GM23248 (cell line): Measurements from ENCODE around the gene PARG. TPM values are rescaled to one million over a fixed set of nuclear protein-coding genes. Genes with fewer than 3 reads are reported as not detected.

ENCODE experiments used
- DNase-seq: peaks from one replicate; pipeline ENCODE4 v3.0.0-alpha.2; 2015
- H2AFZ ChIP-seq: fragments of 200-600 bp; sonication (generic); 2 replicates; pipeline ENCODE4 v1.6.1; 2016; ENCODE audit warnings: antibody characterized with exemption
- H3F3A ChIP-seq: fragments of 200-600 bp; sonication (generic); 2 replicates; pipeline ENCODE4 v1.6.1; 2016; ENCODE audit warnings: mild to moderate bottlenecking, antibody characterized with exemption, mixed run types; ENCODE audit not compliant: insufficient read depth
- H3K27ac ChIP-seq: fragments of 200-600 bp; sonication (generic); 2 replicates; pipeline ENCODE4 v1.5.1; 2016; ENCODE audit warnings: mild to moderate bottlenecking
- H3K27me3 ChIP-seq: fragments of 200-600 bp; sonication (generic); replicated peaks from 2 replicates; pipeline ENCODE4 v1.6.1; 2016; ENCODE audit warnings: mild to moderate bottlenecking; ENCODE audit not compliant: insufficient read depth
- H3K36me3 ChIP-seq: fragments of 200-600 bp; sonication (generic); 2 replicates; pipeline ENCODE4 v1.6.1; 2016; ENCODE audit warnings: low read depth, mild to moderate bottlenecking
- H3K4me1 ChIP-seq: fragments of 200-600 bp; sonication (generic); 2 replicates; pipeline ENCODE4 v1.6.1; 2016; ENCODE audit warnings: mild to moderate bottlenecking; ENCODE audit not compliant: insufficient read depth
- H3K4me2 ChIP-seq: fragments of 200-600 bp; sonication (generic); one replicate; pipeline ENCODE4 v1.6.1; 2016; ENCODE audit warnings: mild to moderate bottlenecking; ENCODE audit not compliant: unreplicated experiment
- H3K4me3 ChIP-seq: fragments of 200-600 bp; sonication (generic); 2 replicates; pipeline ENCODE4 v1.5.1; 2016; ENCODE audit warnings: mild to moderate bottlenecking
- H3K79me2 ChIP-seq: fragments of 200-600 bp; sonication (generic); 2 replicates; pipeline ENCODE4 v1.6.1; 2016; ENCODE audit warnings: mild to moderate bottlenecking; ENCODE audit not compliant: insufficient read depth
- H3K9ac ChIP-seq: fragments of 200-600 bp; sonication (generic); 2 replicates; pipeline ENCODE4 v1.6.1; 2016; ENCODE audit warnings: mild to moderate bottlenecking
- H3K9me2 ChIP-seq: fragments of 200-600 bp; sonication (generic); 2 replicates; pipeline ENCODE4 v1.6.1; 2016; ENCODE audit warnings: mixed run types, mild to moderate bottlenecking, moderate library complexity; ENCODE audit not compliant: insufficient read depth
- H3K9me3 ChIP-seq: fragments of 200-600 bp; sonication (generic); one replicate; pipeline ENCODE4 v1.6.1; 2017; ENCODE audit warnings: low read depth
- H4K20me1 ChIP-seq: fragments of 200-600 bp; sonication (generic); 2 replicates; pipeline ENCODE4 v1.6.0; 2016; ENCODE audit not compliant: insufficient read depth
- EZH2 ChIP-seq: fragments of 200-600 bp; sonication (generic); IDR thresholded peaks from 2 replicates; pipeline ENCODE4 v1.6.1; 2018; ENCODE audit warnings: antibody characterized with exemption, mild to moderate bottlenecking; ENCODE audit not compliant: insufficient read depth, poor library complexity, severe bottlenecking
- EZH2phosphoT487 ChIP-seq: fragments of 200-600 bp; sonication (generic); IDR thresholded peaks from 2 replicates; pipeline ENCODE4 v1.6.1; 2018; ENCODE audit warnings: antibody characterized with exemption, moderate library complexity, mild to moderate bottlenecking, low read depth; ENCODE audit not compliant: insufficient read depth
- WGBS, 2 experiments: methylation state at CpG; one replicate each; pipeline ENCODE4 v1.1.6; 2015 to 2017; ENCODE audit warnings: low lambda C conversion rate in 2 of 2, low coverage in 1 of 2; ENCODE audit errors: missing lambda C conversion rate in 2 of 2; 5-methylcytosine and 5-hydroxymethylcytosine counted together
- in situ Hi-C: fragments of 300-500 bp; cut with MboI; formaldehyde crosslinking; loops from 2 replicates; pipeline ENCODE4 v1.15.0; 2020
- polyA plus RNA-seq: library from polyadenylated mRNA; unstranded; fragments of >200 nt; fragmentation: Nextera tagmentation; extraction: Ambion mirVana; gene quantifications from 2 replicates; pipeline ENCODE4 v1.2.1, GENCODE V29; 2016
- small RNA-seq: library from RNA; depleted of rRNA; stranded (forward); fragments of <200 nt; gene quantifications from one replicate; pipeline ENCODE3, GENCODE V24; 2014; ENCODE audit warnings: low read depth, low replicate concordance
- total RNA-seq: library from RNA; depleted of rRNA; stranded (reverse); fragments of >200 nt; shearing (Covaris generic); gene quantifications from 2 replicates; pipeline ENCODE4 v1.2.3, GENCODE V29; 2014; rRNA removed

Gene PARG
- total and polyA plus RNA-seq, 2 experiments from 2014 or later, result 15.0 to 26.0 TPM

- no peaks in the 10 kb centered on the region for H3K79me2 ChIP-seq
- no peak overlapping the region for H3K4me3 ChIP-seq
- no peak overlapping the region for H3K4me2 ChIP-seq
- no peaks in the 10 kb centered on the region for H3K9me3 ChIP-seq
- DNase-seq, result no peak
- no peak overlapping the region for H3K27ac ChIP-seq
- TF ChIP-seq EZH2 (no peak), EZH2phosphoT487 (no peak)
- no peaks in the 10 kb centered on the region for H4K20me1 ChIP-seq
- no peaks in the 10 kb centered on the region for H3K9me2 ChIP-seq
- H3K36me3 ChIP-seq, result no peaks in the 10 kb centered on the region
- no peaks in the 10 kb centered on the region for H3F3A ChIP-seq
- no peaks in the 10 kb centered on the region for H3K4me1 ChIP-seq
- WGBS, 2 experiments, result 87 to 92% methylated on average over 8 of the region's 8 CpGs
- no peak overlapping the region for H2AFZ ChIP-seq
- H3K9ac ChIP-seq, result no peak overlapping the region
- peaks cover 79% of the 10 kb centered on the region for H3K27me3 ChIP-seq
- in situ Hi-C loops, result no loop called here
Observed at GRCh38 chr10:49769692-49770091, 172.1 kb downstream of the PARG start.

- Histone ChIP-seq H3K4me1 (no peaks in the 10 kb centered on the region), H3K9ac (no peak overlapping the region), H3K27me3 (peaks cover 72% of the 10 kb centered on the region), H2AFZ (no peak overlapping the region), H3K36me3 (no peaks in the 10 kb centered on the region), H3K9me3 (no peaks in the 10 kb centered on the region), H3K27ac (no peak overlapping the region), H3K9me2 (no peaks in the 10 kb centered on the region), H3K4me3 (no peak overlapping the region), H4K20me1 (no peaks in the 10 kb centered on the region), H3F3A (no peaks in the 10 kb centered on the region), H3K4me2 (no peak overlapping the region), H3K79me2 (no peaks in the 10 kb centered on the region)
- in situ Hi-C loops, result no loop called here
- no peak for DNase-seq
- WGBS, 2 experiments, result 6% methylated on average over 22 to 36 of the region's 45 CpGs
- TF ChIP-seq EZH2 (no peak), EZH2phosphoT487 (no peak)
Observed at GRCh38 chr10:49768731-49769130, 173.1 kb downstream of the PARG start.

- no peaks in the 10 kb centered on the region for H3K9me2 ChIP-seq
- no peaks in the 10 kb centered on the region for H3K36me3 ChIP-seq
- WGBS, 2 experiments, result 8 to 11% methylated on average over 30 to 31 of the region's 38 CpGs
- H3K4me3 ChIP-seq, result no peak overlapping the region
- no peaks in the 10 kb centered on the region for H3K9me3 ChIP-seq
- in situ Hi-C loops, result no loop called here
- peaks cover 72% of the 10 kb centered on the region for H3K27me3 ChIP-seq
- no peaks in the 10 kb centered on the region for H3K4me1 ChIP-seq
- no peaks in the 10 kb centered on the region for H4K20me1 ChIP-seq
- no peaks in the 10 kb centered on the region for H3K79me2 ChIP-seq
- H3K9ac ChIP-seq, result no peak overlapping the region
- H3K4me2 ChIP-seq, result no peak overlapping the region
- H3F3A ChIP-seq, result no peaks in the 10 kb centered on the region
- no peak overlapping the region for H2AFZ ChIP-seq
- H3K27ac ChIP-seq, result no peak overlapping the region
- no peak for DNase-seq
- TF ChIP-seq EZH2phosphoT487 (no peak), EZH2 (no peak)
Observed at GRCh38 chr10:49768329-49768728, 173.5 kb downstream of the PARG start.

Small RNA genes lying within 50 kb of the gene (small RNA-seq; reads per million reads assigned to genes)
- gene RNA5SP317, result not detected
- not detected for gene SNORA74C-2

Other genes with a start within 250 kb of the PARG start
- gene OGDHL, start 179.7 kb downstream of the PARG start, total RNA-seq, result 0.51 TPM in 1 of 2 replicates, not detected in the other
- not detected in 2 replicates for gene OGDHL, start 179.7 kb downstream of the PARG start, polyA plus RNA-seq
- gene TIMM23B, start within 50 bp of the PARG start, total RNA-seq, result 13.3 and 16.1 TPM in 2 replicates
- 15.1 and 15.3 TPM in 2 replicates for gene TIMM23B, start within 50 bp of the PARG start, polyA plus RNA-seq
- gene AGAP6, start 46.4 kb upstream of the PARG start, total RNA-seq, result 4.9 and 6.4 TPM in 2 replicates
- 3.1 and 4.7 TPM in 2 replicates for gene AGAP6, start 46.4 kb upstream of the PARG start, polyA plus RNA-seq
- 23.0 and 23.9 TPM in 2 replicates for gene WASHC2A, start 125.9 kb upstream of the PARG start, total RNA-seq
- 25.8 and 26.8 TPM in 2 replicates for gene WASHC2A, start 125.9 kb upstream of the PARG start, polyA plus RNA-seq